HepG2 (cell line): ENCODE measurements around the gene NYNRIN. TPM values are rescaled to one million over a fixed set of nuclear protein-coding genes. Genes with fewer than 3 reads are reported as not detected.

Experiments
- ATM ChIP-seq: fragments of 450-650 bp; IDR thresholded peaks from 2 replicates; pipeline ENCODE4 v1.7.1; 2017; ENCODE audit warnings: mild to moderate bottlenecking, borderline replicate concordance
- BRCA1 ChIP-seq: sonication (generic); formaldehyde crosslinking; IDR thresholded peaks from 2 replicates; pipeline ENCODE4 v1.4.0; 2020; ENCODE audit warnings: missing genetic modification reagents
- KDM1A ChIP-seq: IDR thresholded peaks from 2 replicates; pipeline ENCODE4 v1.6.1; 2016; ENCODE audit warnings: missing compliant biosample characterization
- NFYB ChIP-seq: sonication (generic); formaldehyde crosslinking; IDR thresholded peaks from 2 replicates; pipeline ENCODE4 v1.4.0; 2020; ENCODE audit warnings: missing genetic modification reagents
- NR2F1 ChIP-seq, 2 experiments: fragments of 450-650 bp in 1 of 2; formaldehyde crosslinking in 1 of 2; IDR thresholded peaks; 2 replicates each; pipeline versions ENCODE4 v1.5.0 to v1.6.1; 2016 to 2020; ENCODE audit warnings: mild to moderate bottlenecking in 1 of 2, missing compliant biosample characterization in 1 of 2, missing genetic modification reagents in 1 of 2, moderate library complexity in 1 of 2
- THAP11 ChIP-seq: IDR thresholded peaks from 2 replicates; pipeline ENCODE4 v1.6.1; 2016; ENCODE audit warnings: missing biosample characterization, missing genetic modification reagents
- ZFP1 ChIP-seq: IDR thresholded peaks from 2 replicates; pipeline ENCODE4 v1.6.1; 2016
- ZFP36 ChIP-seq: fragments of 150-350 bp; IDR thresholded peaks from 2 replicates; pipeline ENCODE4 v1.6.1; 2018; ENCODE audit warnings: borderline replicate concordance, low read length, low read depth; ENCODE audit not compliant: partially characterized antibody
- ZNF333 ChIP-seq: sonication (generic); formaldehyde crosslinking; IDR thresholded peaks from 2 replicates; pipeline ENCODE4 v1.4.0; 2020; ENCODE audit warnings: mild to moderate bottlenecking, missing genetic modification reagents, borderline replicate concordance
- ZNF790 ChIP-seq: sonication (generic); formaldehyde crosslinking; IDR thresholded peaks from 2 replicates; pipeline ENCODE4 v1.8.0; 2022; ENCODE audit warnings: missing genetic modification reagents, mild to moderate bottlenecking, borderline replicate concordance
- ZNF878 ChIP-seq: sonication (generic); formaldehyde crosslinking; IDR thresholded peaks from 2 replicates; pipeline ENCODE4 v1.8.1; 2023; ENCODE audit warnings: mild to moderate bottlenecking, missing genetic modification reagents, moderate library complexity
- polyA plus RNA-seq, 8 experiments: library from polyadenylated mRNA; depleted of rRNA in 3 of 8; stranded (reverse) in 7 of 8; unstranded in 1 of 8; fragments of >200 nt; fragmentation: Illumina TruSeq in 4 of 8; extraction: Trizol in 4 of 8; gene quantifications; 2 replicates each; pipeline versions ENCODE4 v1.2.1 to v1.2.3, GENCODE V29; 2011 to 2016; ENCODE audit warnings: low read depth in 4 of 8, missing spikeins in 1 of 8, mixed read lengths in 1 of 8; ENCODE audit not compliant: insufficient read depth in 1 of 8
- total RNA-seq, 5 experiments: library from RNA; depleted of rRNA; stranded (reverse); fragments of >200 nt; fragmentation: Illumina TruSeq; extraction: Trizol; gene quantifications; 2 replicates each; pipeline ENCODE4 v1.2.3, GENCODE V29; 2016; ENCODE audit warnings: low read depth in 1 of 5
- TF ChIP-seq, protein P1 (sequence below): sonication (generic); formaldehyde crosslinking; IDR thresholded peaks from 2 replicates; pipeline ENCODE4 v1.4.0; 2020; ENCODE audit warnings: missing genetic modification reagents, borderline replicate concordance
- TF ChIP-seq, protein P2 (sequence below): sonication (generic); formaldehyde crosslinking; conservative IDR thresholded peaks from 2 replicates; pipeline ENCODE4 v1.8.0; 2022; ENCODE audit warnings: missing genetic modification reagents
- TF ChIP-seq, protein P3 (sequence below): sonication (generic); formaldehyde crosslinking; IDR thresholded peaks from 2 replicates; pipeline ENCODE4 v1.4.0; 2020; ENCODE audit warnings: missing genetic modification reagents
- TF ChIP-seq, protein P4 (sequence below): sonication (generic); formaldehyde crosslinking; conservative IDR thresholded peaks from 2 replicates; pipeline ENCODE4 v1.8.1; 2023; ENCODE audit warnings: missing genetic modification reagents
- TF ChIP-seq, protein P5 (sequence below): sonication (generic); formaldehyde crosslinking; IDR thresholded peaks from 2 replicates; pipeline ENCODE4 v1.5.0; 2020; ENCODE audit warnings: missing genetic modification reagents
- TF ChIP-seq, protein P6 (sequence below): sonication (generic); formaldehyde crosslinking; IDR thresholded peaks from 2 replicates; pipeline ENCODE4 v1.4.0; 2020; ENCODE audit warnings: missing genetic modification reagents, borderline replicate concordance
- TF ChIP-seq, protein P7 (sequence below): sonication (generic); formaldehyde crosslinking; IDR thresholded peaks from 2 replicates; pipeline ENCODE4 v1.4.0; 2020; ENCODE audit warnings: missing genetic modification reagents

Gene NYNRIN
- total and polyA plus RNA-seq, 2 of the 13 experiments (the other 11 are each of a cell fraction or from before 2014, with no cell fraction given), result 0.63 to 1.1 TPM

DNA sequence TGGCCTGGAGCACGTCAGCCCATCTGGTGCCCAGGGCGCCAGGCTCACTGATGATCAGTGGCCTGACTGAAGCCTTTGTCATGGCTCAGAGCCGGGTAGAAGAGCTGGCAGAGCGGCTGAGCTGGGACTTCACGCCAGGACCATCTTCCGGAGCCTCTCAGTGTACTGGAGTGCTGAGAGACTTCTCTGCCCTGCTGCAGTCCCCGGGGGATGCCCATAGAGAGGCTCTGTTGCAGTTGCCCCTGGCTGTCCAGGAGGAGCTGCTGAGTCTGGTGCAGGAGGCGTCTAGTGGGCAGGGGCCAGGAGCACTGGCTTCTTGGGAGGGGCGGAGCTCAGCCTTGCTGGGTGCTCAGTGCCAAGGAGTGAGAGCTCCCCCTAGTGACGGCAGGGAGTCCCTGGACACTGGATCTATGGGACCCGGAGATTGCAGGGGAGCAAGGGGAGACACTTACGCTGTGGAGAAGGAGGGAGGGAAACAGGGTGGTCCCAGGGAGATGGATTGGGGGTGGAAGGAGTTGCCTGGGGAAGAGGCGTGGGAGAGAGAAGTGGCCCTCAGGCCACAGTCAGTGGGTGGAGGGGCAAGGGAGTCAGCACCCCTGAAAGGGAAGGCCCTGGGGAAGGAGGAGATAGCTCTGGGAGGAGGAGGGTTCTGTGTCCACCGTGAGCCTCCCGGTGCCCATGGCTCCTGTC is 32.9 kb downstream of the NYNRIN start (continued):
- TF ChIP-seq, protein P1, sequence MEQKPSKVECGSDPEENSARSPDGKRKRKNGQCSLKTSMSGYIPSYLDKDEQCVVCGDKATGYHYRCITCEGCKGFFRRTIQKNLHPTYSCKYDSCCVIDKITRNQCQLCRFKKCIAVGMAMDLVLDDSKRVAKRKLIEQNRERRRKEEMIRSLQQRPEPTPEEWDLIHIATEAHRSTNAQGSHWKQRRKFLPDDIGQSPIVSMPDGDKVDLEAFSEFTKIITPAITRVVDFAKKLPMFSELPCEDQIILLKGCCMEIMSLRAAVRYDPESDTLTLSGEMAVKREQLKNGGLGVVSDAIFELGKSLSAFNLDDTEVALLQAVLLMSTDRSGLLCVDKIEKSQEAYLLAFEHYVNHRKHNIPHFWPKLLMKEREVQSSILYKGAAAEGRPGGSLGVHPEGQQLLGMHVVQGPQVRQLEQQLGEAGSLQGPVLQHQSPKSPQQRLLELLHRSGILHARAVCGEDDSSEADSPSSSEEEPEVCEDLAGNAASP (CRISPR knock-in tag), result peak; percentile 72
- no peak for TF ChIP-seq ZFP36
- TF ChIP-seq, protein P2, sequence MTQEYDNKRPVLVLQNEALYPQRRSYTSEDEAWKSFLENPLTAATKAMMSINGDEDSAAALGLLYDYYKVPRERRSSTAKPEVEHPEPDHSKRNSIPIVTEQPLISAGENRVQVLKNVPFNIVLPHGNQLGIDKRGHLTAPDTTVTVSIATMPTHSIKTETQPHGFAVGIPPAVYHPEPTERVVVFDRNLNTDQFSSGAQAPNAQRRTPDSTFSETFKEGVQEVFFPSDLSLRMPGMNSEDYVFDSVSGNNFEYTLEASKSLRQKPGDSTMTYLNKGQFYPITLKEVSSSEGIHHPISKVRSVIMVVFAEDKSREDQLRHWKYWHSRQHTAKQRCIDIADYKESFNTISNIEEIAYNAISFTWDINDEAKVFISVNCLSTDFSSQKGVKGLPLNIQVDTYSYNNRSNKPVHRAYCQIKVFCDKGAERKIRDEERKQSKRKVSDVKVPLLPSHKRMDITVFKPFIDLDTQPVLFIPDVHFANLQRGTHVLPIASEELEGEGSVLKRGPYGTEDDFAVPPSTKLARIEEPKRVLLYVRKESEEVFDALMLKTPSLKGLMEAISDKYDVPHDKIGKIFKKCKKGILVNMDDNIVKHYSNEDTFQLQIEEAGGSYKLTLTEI (CRISPR knock-in tag), result no peak
- no peak for TF ChIP-seq ATM
- TF ChIP-seq ZNF878 (CRISPR knock-in tag), result no peak
- TF ChIP-seq ZNF333 (CRISPR knock-in tag), result peak; percentile 77; the same call in 1 of the 2 replicates
- TF ChIP-seq, protein P3, sequence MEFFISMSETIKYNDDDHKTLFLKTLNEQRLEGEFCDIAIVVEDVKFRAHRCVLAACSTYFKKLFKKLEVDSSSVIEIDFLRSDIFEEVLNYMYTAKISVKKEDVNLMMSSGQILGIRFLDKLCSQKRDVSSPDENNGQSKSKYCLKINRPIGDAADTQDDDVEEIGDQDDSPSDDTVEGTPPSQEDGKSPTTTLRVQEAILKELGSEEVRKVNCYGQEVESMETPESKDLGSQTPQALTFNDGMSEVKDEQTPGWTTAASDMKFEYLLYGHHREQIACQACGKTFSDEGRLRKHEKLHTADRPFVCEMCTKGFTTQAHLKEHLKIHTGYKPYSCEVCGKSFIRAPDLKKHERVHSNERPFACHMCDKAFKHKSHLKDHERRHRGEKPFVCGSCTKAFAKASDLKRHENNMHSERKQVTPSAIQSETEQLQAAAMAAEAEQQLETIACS (CRISPR knock-in tag), result no peak
- TF ChIP-seq NFYB, result no peak
- TF ChIP-seq NR2F1 (CRISPR knock-in tag; IDR thresholded peaks at IDR 0.05), result no peak; a peak in 1 of 4 replicates
- TF ChIP-seq KDM1A (CRISPR knock-in tag), result peak; percentile 59; the same call in 1 of the 2 replicates
- no peak for TF ChIP-seq ZFP1 (CRISPR knock-in tag)
- TF ChIP-seq, protein P4, sequence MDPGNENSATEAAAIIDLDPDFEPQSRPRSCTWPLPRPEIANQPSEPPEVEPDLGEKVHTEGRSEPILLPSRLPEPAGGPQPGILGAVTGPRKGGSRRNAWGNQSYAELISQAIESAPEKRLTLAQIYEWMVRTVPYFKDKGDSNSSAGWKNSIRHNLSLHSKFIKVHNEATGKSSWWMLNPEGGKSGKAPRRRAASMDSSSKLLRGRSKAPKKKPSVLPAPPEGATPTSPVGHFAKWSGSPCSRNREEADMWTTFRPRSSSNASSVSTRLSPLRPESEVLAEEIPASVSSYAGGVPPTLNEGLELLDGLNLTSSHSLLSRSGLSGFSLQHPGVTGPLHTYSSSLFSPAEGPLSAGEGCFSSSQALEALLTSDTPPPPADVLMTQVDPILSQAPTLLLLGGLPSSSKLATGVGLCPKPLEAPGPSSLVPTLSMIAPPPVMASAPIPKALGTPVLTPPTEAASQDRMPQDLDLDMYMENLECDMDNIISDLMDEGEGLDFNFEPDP (CRISPR knock-in tag), result 0 out of 2 replicates have a peak, but pooled peaks have one; percentile 86
- TF ChIP-seq, protein P5, sequence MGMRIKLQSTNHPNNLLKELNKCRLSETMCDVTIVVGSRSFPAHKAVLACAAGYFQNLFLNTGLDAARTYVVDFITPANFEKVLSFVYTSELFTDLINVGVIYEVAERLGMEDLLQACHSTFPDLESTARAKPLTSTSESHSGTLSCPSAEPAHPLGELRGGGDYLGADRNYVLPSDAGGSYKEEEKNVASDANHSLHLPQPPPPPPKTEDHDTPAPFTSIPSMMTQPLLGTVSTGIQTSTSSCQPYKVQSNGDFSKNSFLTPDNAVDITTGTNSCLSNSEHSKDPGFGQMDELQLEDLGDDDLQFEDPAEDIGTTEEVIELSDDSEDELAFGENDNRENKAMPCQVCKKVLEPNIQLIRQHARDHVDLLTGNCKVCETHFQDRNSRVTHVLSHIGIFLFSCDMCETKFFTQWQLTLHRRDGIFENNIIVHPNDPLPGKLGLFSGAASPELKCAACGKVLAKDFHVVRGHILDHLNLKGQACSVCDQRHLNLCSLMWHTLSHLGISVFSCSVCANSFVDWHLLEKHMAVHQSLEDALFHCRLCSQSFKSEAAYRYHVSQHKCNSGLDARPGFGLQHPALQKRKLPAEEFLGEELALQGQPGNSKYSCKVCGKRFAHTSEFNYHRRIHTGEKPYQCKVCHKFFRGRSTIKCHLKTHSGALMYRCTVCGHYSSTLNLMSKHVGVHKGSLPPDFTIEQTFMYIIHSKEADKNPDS, result no peak; the same call in 1 of the 2 replicates
- TF ChIP-seq, protein P6, sequence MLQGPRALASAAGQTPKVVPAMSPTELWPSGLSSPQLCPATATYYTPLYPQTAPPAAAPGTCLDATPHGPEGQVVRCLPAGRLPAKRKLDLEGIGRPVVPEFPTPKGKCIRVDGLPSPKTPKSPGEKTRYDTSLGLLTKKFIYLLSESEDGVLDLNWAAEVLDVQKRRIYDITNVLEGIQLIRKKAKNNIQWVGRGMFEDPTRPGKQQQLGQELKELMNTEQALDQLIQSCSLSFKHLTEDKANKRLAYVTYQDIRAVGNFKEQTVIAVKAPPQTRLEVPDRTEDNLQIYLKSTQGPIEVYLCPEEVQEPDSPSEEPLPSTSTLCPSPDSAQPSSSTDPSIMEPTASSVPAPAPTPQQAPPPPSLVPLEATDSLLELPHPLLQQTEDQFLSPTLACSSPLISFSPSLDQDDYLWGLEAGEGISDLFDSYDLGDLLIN (CRISPR knock-in tag), result no peak
- peak; percentile 75 for TF ChIP-seq THAP11 (CRISPR knock-in tag)
- no peak for TF ChIP-seq BRCA1
- TF ChIP-seq, protein P7, sequence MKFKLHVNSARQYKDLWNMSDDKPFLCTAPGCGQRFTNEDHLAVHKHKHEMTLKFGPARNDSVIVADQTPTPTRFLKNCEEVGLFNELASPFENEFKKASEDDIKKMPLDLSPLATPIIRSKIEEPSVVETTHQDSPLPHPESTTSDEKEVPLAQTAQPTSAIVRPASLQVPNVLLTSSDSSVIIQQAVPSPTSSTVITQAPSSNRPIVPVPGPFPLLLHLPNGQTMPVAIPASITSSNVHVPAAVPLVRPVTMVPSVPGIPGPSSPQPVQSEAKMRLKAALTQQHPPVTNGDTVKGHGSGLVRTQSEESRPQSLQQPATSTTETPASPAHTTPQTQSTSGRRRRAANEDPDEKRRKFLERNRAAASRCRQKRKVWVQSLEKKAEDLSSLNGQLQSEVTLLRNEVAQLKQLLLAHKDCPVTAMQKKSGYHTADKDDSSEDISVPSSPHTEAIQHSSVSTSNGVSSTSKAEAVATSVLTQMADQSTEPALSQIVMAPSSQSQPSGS, result peak; percentile 88
- no peak for TF ChIP-seq ZNF790 (CRISPR knock-in tag)
